Smooth muscle cell (in vitro differentiated cells): Measurements from ENCODE around the gene LIN7C. TPM values are rescaled to one million over a fixed set of nuclear protein-coding genes. Genes with fewer than 3 reads are reported as not detected.

ENCODE experiments used
- DNase-seq: peaks from one replicate; lab custom pipeline; 2025; ENCODE audit not compliant: unreplicated experiment; lab: John Stamatoyannopoulos, UW
- H2AFZ ChIP-seq: fragments of 200-600 bp; sonication (generic); 2 replicates; pipeline ENCODE4 v1.6.0; 2016; ENCODE audit warnings: antibody characterized with exemption, low read depth, mild to moderate bottlenecking
- H3F3A ChIP-seq: fragments of 200-600 bp; sonication (generic); 2 replicates; pipeline ENCODE4 v1.6.0; 2017; ENCODE audit warnings: antibody characterized with exemption, low read depth
- H3K27ac ChIP-seq: fragments of 200-600 bp; sonication (generic); 2 replicates; pipeline ENCODE4 v1.5.1; 2016; ENCODE audit warnings: low read depth, mild to moderate bottlenecking
- H3K27me3 ChIP-seq: fragments of 200-600 bp; sonication (generic); 2 replicates; pipeline ENCODE4 v1.6.1; 2016; ENCODE audit warnings: low read depth, mild to moderate bottlenecking
- H3K36me3 ChIP-seq: fragments of 200-600 bp; sonication (generic); 2 replicates; pipeline ENCODE4 v1.5.1; 2016; ENCODE audit warnings: low read depth
- H3K4me1 ChIP-seq: fragments of 200-600 bp; sonication (generic); 2 replicates; pipeline ENCODE4 v1.5.1; 2016; ENCODE audit warnings: low read depth
- H3K4me2 ChIP-seq: fragments of 200-600 bp; sonication (generic); 2 replicates; pipeline ENCODE4 v1.6.0; 2016; ENCODE audit warnings: mild to moderate bottlenecking
- H3K4me3 ChIP-seq: fragments of 200-600 bp; sonication (generic); 2 replicates; pipeline ENCODE4 v1.5.1; 2016; ENCODE audit warnings: mild to moderate bottlenecking
- H3K79me2 ChIP-seq: fragments of 200-600 bp; sonication (generic); 2 replicates; pipeline ENCODE4 v1.6.0; 2016; ENCODE audit warnings: low read depth, mild to moderate bottlenecking
- H3K9ac ChIP-seq: fragments of 200-600 bp; sonication (generic); 2 replicates; pipeline ENCODE4 v1.6.0; 2016; ENCODE audit warnings: low read depth
- H3K9me3 ChIP-seq: fragments of 200-600 bp; sonication (generic); replicated peaks from 2 replicates; pipeline ENCODE4 v1.5.1; 2016; ENCODE audit warnings: low read depth
- H4K20me1 ChIP-seq: fragments of 200-600 bp; sonication (generic); 2 replicates; pipeline ENCODE4 v1.6.0; 2016; ENCODE audit warnings: low read depth
- CTCF ChIP-seq: fragments of 200-600 bp; sonication (generic); IDR thresholded peaks from 2 replicates; pipeline ENCODE4 v1.5.1; 2017; ENCODE audit warnings: borderline replicate concordance, mild to moderate bottlenecking, antibody characterized with exemption; ENCODE audit not compliant: insufficient read depth, poor library complexity, severe bottlenecking
- WGBS: methylation state at CpG from one replicate; pipeline ENCODE4 v1.1.7; 2016; ENCODE audit warnings: low lambda C conversion rate; 5-methylcytosine and 5-hydroxymethylcytosine counted together
- polyA plus RNA-seq: library from polyadenylated mRNA; unstranded; fragments of >200 nt; fragmentation: Nextera tagmentation; extraction: Ambion mirVana; gene quantifications from 2 replicates; pipeline ENCODE4 v1.2.1, GENCODE V29; 2016
- total RNA-seq: library from RNA; depleted of rRNA; stranded (reverse); fragments of >200 nt; gene quantifications from 2 replicates; pipeline ENCODE4 v1.2.3, GENCODE V29; 2014

The LIN7C gene
- total and polyA plus RNA-seq, 2 experiments from 2014 or later = 11.3 to 30.8 TPM

- Histone ChIP-seq H3F3A (peaks cover 3% of the 10 kb centered on the region), H3K9ac (no peak overlapping the region), H4K20me1 (no peaks in the 10 kb centered on the region), H3K4me1 (no peaks in the 10 kb centered on the region), H3K79me2 (no peaks in the 10 kb centered on the region), H3K9me3 (no peaks in the 10 kb centered on the region), H3K4me3 (no peak overlapping the region), H3K36me3 (peaks cover 11% of the 10 kb centered on the region), H2AFZ (no peak overlapping the region), H3K4me2 (no peak overlapping the region), H3K27ac (no peak overlapping the region), H3K27me3 (no peaks in the 10 kb centered on the region)
- 97% methylated on average over 5 of the region's 5 CpGs for WGBS
- no peak for DNase-seq
- TF ChIP-seq CTCF = no peak
These were observed 17.5 kb downstream of the LIN7C start for GRCh38 chr11:27489092-27489491.

GRCh38 chr11:27487706-27488105, 18.9 kb downstream of the LIN7C start:
- no peak overlapping the region for H3K9ac ChIP-seq
- no peak overlapping the region for H3K4me3 ChIP-seq
- WGBS = 82% methylated on average over 6 of the region's 6 CpGs
- no peaks in the 10 kb centered on the region for H3K9me3 ChIP-seq
- H3K36me3 ChIP-seq = peaks cover 3% of the 10 kb centered on the region
- H3K27ac ChIP-seq = no peak overlapping the region
- H3K4me2 ChIP-seq = no peak overlapping the region
- H3K79me2 ChIP-seq = no peaks in the 10 kb centered on the region
- no peaks in the 10 kb centered on the region for H3K4me1 ChIP-seq
- no peak for TF ChIP-seq CTCF
- no peaks in the 10 kb centered on the region for H4K20me1 ChIP-seq
- peaks cover 3% of the 10 kb centered on the region for H3F3A ChIP-seq
- H3K27me3 ChIP-seq = no peaks in the 10 kb centered on the region
- DNase-seq = no peak
- H2AFZ ChIP-seq = no peak overlapping the region

- Histone ChIP-seq H3K79me2 (no peaks in the 10 kb centered on the region), H3F3A (peaks cover 3% of the 10 kb centered on the region), H3K9ac (no peak overlapping the region), H4K20me1 (no peaks in the 10 kb centered on the region), H3K4me1 (no peaks in the 10 kb centered on the region), H3K9me3 (no peaks in the 10 kb centered on the region), H2AFZ (no peak overlapping the region), H3K4me3 (no peak overlapping the region), H3K36me3 (no peaks in the 10 kb centered on the region), H3K27ac (no peak overlapping the region), H3K27me3 (no peaks in the 10 kb centered on the region), H3K4me2 (no peak overlapping the region)
- 26% methylated on average over 4 of the region's 4 CpGs for WGBS
- TF ChIP-seq CTCF = peak; percentile 97
- no peak for DNase-seq
These were observed 20.4 kb downstream of the LIN7C start for GRCh38 chr11:27485930-27486773.

- H3K4me3 ChIP-seq = no peak overlapping the region
- H3K4me2 ChIP-seq = no peak overlapping the region
- no peaks in the 10 kb centered on the region for H3K27me3 ChIP-seq
- no peaks in the 10 kb centered on the region for H3F3A ChIP-seq
- H3K9ac ChIP-seq = no peak overlapping the region
- H3K9me3 ChIP-seq = no peaks in the 10 kb centered on the region
- H4K20me1 ChIP-seq = no peaks in the 10 kb centered on the region
- no peak overlapping the region for H3K27ac ChIP-seq
- H2AFZ ChIP-seq = no peak overlapping the region
- no peaks in the 10 kb centered on the region for H3K36me3 ChIP-seq
- 22% methylated on average over 2 of the region's 2 CpGs for WGBS
- H3K4me1 ChIP-seq = no peaks in the 10 kb centered on the region
- no peak for DNase-seq
- no peak for TF ChIP-seq CTCF
- H3K79me2 ChIP-seq = no peaks in the 10 kb centered on the region
These were observed 23.8 kb downstream of the LIN7C start for GRCh38 chr11:27482793-27483192.
